ENCODE results near the gene CNTNAP2. TPM values are rescaled to one million over a fixed set of nuclear protein-coding genes. Genes with fewer than 3 reads are reported as not detected.

Gene CNTNAP2
- total and polyA plus RNA-seq, 4 donors, result 0.14 to 2.3 (median 1.1) TPM

DNA sequence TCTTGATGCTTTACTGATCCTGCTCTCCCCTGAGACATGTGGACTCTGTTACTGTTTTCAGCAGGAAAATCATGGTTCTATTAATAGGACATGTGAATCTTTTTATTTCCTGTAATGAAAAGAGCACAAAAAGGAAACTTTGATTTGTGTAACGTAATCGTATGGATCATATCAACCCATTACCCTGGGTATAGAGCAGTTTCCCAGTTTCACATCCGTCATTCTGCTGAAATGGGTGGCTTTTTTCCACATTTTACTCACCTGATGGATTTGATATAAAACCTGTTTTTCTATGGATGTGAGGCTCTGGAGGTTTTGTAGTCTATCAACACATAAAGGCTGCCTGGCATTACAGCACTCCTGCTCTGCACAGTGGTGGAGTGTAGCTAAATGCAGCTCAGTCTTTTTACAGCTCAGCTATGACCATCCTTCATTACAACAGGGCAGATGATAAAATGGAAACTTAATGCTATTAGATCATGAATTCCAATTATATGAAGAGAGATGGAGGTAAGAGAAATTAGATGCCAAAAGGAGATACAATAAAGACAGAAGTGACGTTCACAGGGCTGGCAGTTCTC is 1987.6 kb downstream of the CNTNAP2 start:
- WGBS, result 71% methylated on average over 4 of the region's 4 CpGs
- Histone ChIP-seq H3K9me3 (ENCODE audit: control insufficient read depth in 4 of 4, low read length in 3 of 4) (peaks cover 0 to 1% (median 0%) of the 10 kb centered on the region in 4 donors), H3K27me3 (ENCODE audit: control insufficient read depth in 4 of 4, insufficient read depth in 4 of 4, low read length in 3 of 4) (peaks cover 0 to 4% (median 0%) of the 10 kb centered on the region in 4 donors), H3K36me3 (ENCODE audit: control insufficient read depth in 4 of 4, insufficient read depth in 3 of 4, low read depth in 1 of 4, low read length in 3 of 4) (no peaks in the 10 kb centered on the region), H3K4me1 (ENCODE audit: control insufficient read depth in 4 of 4, insufficient read depth in 4 of 4, low read length in 3 of 4) (no peaks in the 10 kb centered on the region), H3K27ac (ENCODE audit: low read depth in 1 of 2, low read length in 2 of 2) (no peak overlapping the region), H3K4me3 (ENCODE audit: low read depth in 1 of 3, low read length in 3 of 3) (no peak overlapping the region), H3K9ac (ENCODE audit: low read depth in 1 of 2, low read length in 2 of 2) (no peak overlapping the region)
- no peak for DNase-seq (ENCODE audit: low spot score)
- TF ChIP-seq RAD21 (IDR thresholded peaks at IDR 0.05), result no peak
- TF ChIP-seq HNF4A (conservative IDR thresholded peaks at IDR 0.05), result no peak
- TF ChIP-seq, protein P1, sequence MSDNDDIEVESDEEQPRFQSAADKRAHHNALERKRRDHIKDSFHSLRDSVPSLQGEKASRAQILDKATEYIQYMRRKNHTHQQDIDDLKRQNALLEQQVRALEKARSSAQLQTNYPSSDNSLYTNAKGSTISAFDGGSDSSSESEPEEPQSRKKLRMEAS (IDR thresholded peaks at IDR 0.05), result no peak
- TF ChIP-seq NR2F2 (IDR thresholded peaks at IDR 0.05), result no peak
- TF ChIP-seq, protein P2, sequence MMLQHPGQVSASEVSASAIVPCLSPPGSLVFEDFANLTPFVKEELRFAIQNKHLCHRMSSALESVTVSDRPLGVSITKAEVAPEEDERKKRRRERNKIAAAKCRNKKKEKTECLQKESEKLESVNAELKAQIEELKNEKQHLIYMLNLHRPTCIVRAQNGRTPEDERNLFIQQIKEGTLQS (IDR thresholded peaks at IDR 0.05), result no peak
- TF ChIP-seq FOXA1 (IDR thresholded peaks at IDR 0.05), result no peak
- no peak for TF ChIP-seq RXRA (IDR thresholded peaks at IDR 0.05)

DNA sequence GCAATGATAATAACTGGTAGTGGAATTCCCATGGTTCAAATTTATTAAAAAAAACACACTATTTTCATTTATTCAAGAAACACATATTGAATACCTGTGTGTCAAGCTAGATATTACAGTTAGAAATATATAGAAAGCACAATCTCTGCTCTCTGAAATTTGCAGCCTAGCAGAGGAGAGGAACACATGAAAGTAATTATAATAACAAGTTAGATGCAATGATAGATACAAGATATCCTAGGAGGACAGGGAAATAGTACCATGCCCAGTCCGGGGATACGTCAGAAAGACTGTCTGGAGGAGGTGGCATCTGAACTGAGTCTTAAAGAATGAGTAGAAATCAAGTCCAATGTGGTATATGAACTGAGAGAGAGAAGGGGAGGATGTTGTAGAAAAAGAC is 1988.3 kb downstream of the CNTNAP2 start:
- DNase-seq (ENCODE audit: low spot score), result no peak
- TF ChIP-seq FOXA1 (IDR thresholded peaks at IDR 0.05), result no peak
- TF ChIP-seq RXRA (IDR thresholded peaks at IDR 0.05), result no peak
- TF ChIP-seq, protein P3, sequence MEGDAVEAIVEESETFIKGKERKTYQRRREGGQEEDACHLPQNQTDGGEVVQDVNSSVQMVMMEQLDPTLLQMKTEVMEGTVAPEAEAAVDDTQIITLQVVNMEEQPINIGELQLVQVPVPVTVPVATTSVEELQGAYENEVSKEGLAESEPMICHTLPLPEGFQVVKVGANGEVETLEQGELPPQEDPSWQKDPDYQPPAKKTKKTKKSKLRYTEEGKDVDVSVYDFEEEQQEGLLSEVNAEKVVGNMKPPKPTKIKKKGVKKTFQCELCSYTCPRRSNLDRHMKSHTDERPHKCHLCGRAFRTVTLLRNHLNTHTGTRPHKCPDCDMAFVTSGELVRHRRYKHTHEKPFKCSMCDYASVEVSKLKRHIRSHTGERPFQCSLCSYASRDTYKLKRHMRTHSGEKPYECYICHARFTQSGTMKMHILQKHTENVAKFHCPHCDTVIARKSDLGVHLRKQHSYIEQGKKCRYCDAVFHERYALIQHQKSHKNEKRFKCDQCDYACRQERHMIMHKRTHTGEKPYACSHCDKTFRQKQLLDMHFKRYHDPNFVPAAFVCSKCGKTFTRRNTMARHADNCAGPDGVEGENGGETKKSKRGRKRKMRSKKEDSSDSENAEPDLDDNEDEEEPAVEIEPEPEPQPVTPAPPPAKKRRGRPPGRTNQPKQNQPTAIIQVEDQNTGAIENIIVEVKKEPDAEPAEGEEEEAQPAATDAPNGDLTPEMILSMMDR (IDR thresholded peaks at IDR 0.05; ENCODE audit: low read depth, low read length, missing input control), result no peak
- no peak for TF ChIP-seq YY1 (IDR thresholded peaks at IDR 0.05)
- H3K27me3 ChIP-seq (ENCODE audit: control insufficient read depth in 4 of 4, insufficient read depth in 4 of 4, low read length in 3 of 4), result peaks cover 0 to 4% (median 0%) of the 10 kb centered on the region in 4 donors
- H3K36me3 ChIP-seq (ENCODE audit: control insufficient read depth in 4 of 4, insufficient read depth in 3 of 4, low read depth in 1 of 4, low read length in 3 of 4), result no peaks in the 10 kb centered on the region
- H3K27ac ChIP-seq (ENCODE audit: low read depth in 1 of 2, low read length in 2 of 2), result no peak overlapping the region
- H3K4me1 ChIP-seq (ENCODE audit: control insufficient read depth in 4 of 4, insufficient read depth in 4 of 4, low read length in 3 of 4), result no peaks in the 10 kb centered on the region
- H3K9me3 ChIP-seq (ENCODE audit: control insufficient read depth in 4 of 4, low read length in 3 of 4), result peaks cover 0 to 1% (median 0%) of the 10 kb centered on the region in 4 donors
- H3K4me3 ChIP-seq (ENCODE audit: low read depth in 1 of 3, low read length in 3 of 3), result no peak overlapping the region
- WGBS, result 83% methylated on average over 2 of the region's 2 CpGs
- H3K9ac ChIP-seq (ENCODE audit: low read depth in 1 of 2, low read length in 2 of 2), result no peak overlapping the region

DNA sequence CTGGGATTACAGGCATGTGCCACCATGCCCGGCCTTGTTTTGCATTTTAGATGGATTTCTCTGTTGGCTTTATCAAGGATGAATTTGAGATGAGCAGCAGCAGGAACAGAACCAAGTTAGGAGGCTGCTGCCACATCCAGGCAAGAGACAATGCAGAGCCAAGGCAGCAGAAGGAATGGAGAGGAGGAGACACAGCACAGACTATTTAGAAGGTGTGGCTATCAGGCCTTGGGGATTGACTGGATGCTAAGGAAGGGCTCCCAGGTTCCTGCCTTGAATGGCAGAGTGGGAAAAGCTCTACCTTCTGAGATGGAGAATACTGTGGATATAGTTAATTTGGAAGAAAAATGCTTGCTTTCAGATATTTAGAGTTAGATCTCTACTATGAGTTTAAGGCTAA is 1989.3 kb downstream of the CNTNAP2 start:
- 89% methylated on average over 1 of the region's 1 CpG for WGBS
- no peak for DNase-seq (ENCODE audit: low spot score)
- no peaks in the 10 kb centered on the region for H3K4me1 ChIP-seq (ENCODE audit: control insufficient read depth in 4 of 4, insufficient read depth in 4 of 4, low read length in 3 of 4)
- peaks cover 0 to 4% (median 0%) of the 10 kb centered on the region in 4 donors for H3K27me3 ChIP-seq (ENCODE audit: control insufficient read depth in 4 of 4, insufficient read depth in 4 of 4, low read length in 3 of 4)
- no peak overlapping the region for H3K9ac ChIP-seq (ENCODE audit: low read depth in 1 of 2, low read length in 2 of 2)
- peaks cover 0 to 1% (median 0%) of the 10 kb centered on the region in 4 donors for H3K9me3 ChIP-seq (ENCODE audit: control insufficient read depth in 4 of 4, low read length in 3 of 4)
- no peak overlapping the region for H3K4me3 ChIP-seq (ENCODE audit: low read depth in 1 of 3, low read length in 3 of 3)
- no peak overlapping the region for H3K27ac ChIP-seq (ENCODE audit: low read depth in 1 of 2, low read length in 2 of 2)
- no peaks in the 10 kb centered on the region for H3K36me3 ChIP-seq (ENCODE audit: control insufficient read depth in 4 of 4, insufficient read depth in 3 of 4, low read depth in 1 of 4, low read length in 3 of 4)
- no peak for TF ChIP-seq YY1 (IDR thresholded peaks at IDR 0.05)
- TF ChIP-seq RXRA (IDR thresholded peaks at IDR 0.05), result no peak
- no peak for TF ChIP-seq HNF4G (IDR thresholded peaks at IDR 0.05)
- no peak for TF ChIP-seq HNF4A (conservative IDR thresholded peaks at IDR 0.05)
- TF ChIP-seq FOXA2 (IDR thresholded peaks at IDR 0.05), result no peak
- no peak for TF ChIP-seq EGR1 (IDR thresholded peaks at IDR 0.05; ENCODE audit: low read depth in 2 of 2)
- TF ChIP-seq, protein P2 (IDR thresholded peaks at IDR 0.05), result no peak
- TF ChIP-seq JUND (IDR thresholded peaks at IDR 0.05), result no peak
- no peak for TF ChIP-seq GABPA (IDR thresholded peaks at IDR 0.05 in 1 of 2, conservative IDR thresholded peaks at IDR 0.05 in 1 of 2)
- TF ChIP-seq, protein P3 (IDR thresholded peaks at IDR 0.05; ENCODE audit: low read depth, low read length, missing input control), result no peak
- TF ChIP-seq, protein P4, sequence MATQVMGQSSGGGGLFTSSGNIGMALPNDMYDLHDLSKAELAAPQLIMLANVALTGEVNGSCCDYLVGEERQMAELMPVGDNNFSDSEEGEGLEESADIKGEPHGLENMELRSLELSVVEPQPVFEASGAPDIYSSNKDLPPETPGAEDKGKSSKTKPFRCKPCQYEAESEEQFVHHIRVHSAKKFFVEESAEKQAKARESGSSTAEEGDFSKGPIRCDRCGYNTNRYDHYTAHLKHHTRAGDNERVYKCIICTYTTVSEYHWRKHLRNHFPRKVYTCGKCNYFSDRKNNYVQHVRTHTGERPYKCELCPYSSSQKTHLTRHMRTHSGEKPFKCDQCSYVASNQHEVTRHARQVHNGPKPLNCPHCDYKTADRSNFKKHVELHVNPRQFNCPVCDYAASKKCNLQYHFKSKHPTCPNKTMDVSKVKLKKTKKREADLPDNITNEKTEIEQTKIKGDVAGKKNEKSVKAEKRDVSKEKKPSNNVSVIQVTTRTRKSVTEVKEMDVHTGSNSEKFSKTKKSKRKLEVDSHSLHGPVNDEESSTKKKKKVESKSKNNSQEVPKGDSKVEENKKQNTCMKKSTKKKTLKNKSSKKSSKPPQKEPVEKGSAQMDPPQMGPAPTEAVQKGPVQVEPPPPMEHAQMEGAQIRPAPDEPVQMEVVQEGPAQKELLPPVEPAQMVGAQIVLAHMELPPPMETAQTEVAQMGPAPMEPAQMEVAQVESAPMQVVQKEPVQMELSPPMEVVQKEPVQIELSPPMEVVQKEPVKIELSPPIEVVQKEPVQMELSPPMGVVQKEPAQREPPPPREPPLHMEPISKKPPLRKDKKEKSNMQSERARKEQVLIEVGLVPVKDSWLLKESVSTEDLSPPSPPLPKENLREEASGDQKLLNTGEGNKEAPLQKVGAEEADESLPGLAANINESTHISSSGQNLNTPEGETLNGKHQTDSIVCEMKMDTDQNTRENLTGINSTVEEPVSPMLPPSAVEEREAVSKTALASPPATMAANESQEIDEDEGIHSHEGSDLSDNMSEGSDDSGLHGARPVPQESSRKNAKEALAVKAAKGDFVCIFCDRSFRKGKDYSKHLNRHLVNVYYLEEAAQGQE (IDR thresholded peaks at IDR 0.05), result no peak
- TF ChIP-seq SP1 (IDR thresholded peaks at IDR 0.05), result no peak
- TF ChIP-seq TAF1 (conservative IDR thresholded peaks at IDR 0.05), result no peak
- TF ChIP-seq RAD21 (IDR thresholded peaks at IDR 0.05), result no peak
- TF ChIP-seq FOXA1 (IDR thresholded peaks at IDR 0.05), result no peak
